PC-9 (cell line): ENCODE measurements around the gene PLAC1. TPM values are rescaled to one million over a fixed set of nuclear protein-coding genes. Genes with fewer than 3 reads are reported as not detected.

ENCODE experiments used
- BruUV-seq: library from RNA; stranded (reverse); fragments of 400-500 nt; replicated peaks from 2 replicates; lab custom pipeline; 2021; lab: Mats Ljungman, UMichigan
- CTCF ChIA-PET: fragments of 300-600 bp; sonication (Branson Sonifier 250); formaldehyde crosslinking; loops from one replicate; lab custom pipeline; 2022; ENCODE audit warnings: antibody characterized with exemption; lab: Charles Lee
- POLR2A ChIA-PET: fragments of 300-600 bp; sonication (Branson Sonifier 250); formaldehyde crosslinking; loops from one replicate; lab custom pipeline; 2022; ENCODE audit warnings: antibody characterized with exemption; ENCODE audit not compliant: unreplicated experiment; lab: Charles Lee
- DNase-seq, 2 experiments: peaks; one replicate each; pipeline versions ENCODE4 v3.0.0 to v3.0.0-alpha.2; 2015 to 2022; ENCODE audit warnings: mixed read lengths in 1 of 2
- H2AFZ ChIP-seq: fragments of 200-600 bp; sonication (generic); 2 replicates; pipeline ENCODE4 v1.8.1; 2017; ENCODE audit warnings: antibody characterized with exemption
- H3F3A ChIP-seq: fragments of 200-600 bp; sonication (generic); 2 replicates; pipeline ENCODE4 v1.8.1; 2017; ENCODE audit warnings: antibody characterized with exemption, mild to moderate bottlenecking, low read depth; ENCODE audit not compliant: insufficient read depth
- H3K27ac ChIP-seq: fragments of 200-600 bp; sonication (generic); 2 replicates; pipeline ENCODE4 v1.6.1; 2016; ENCODE audit warnings: mixed run types
- H3K27me3 ChIP-seq: fragments of 200-600 bp; sonication (generic); 2 replicates; pipeline ENCODE4 v1.6.1; 2016; ENCODE audit warnings: low read depth, mixed run types; ENCODE audit not compliant: insufficient read depth
- H3K36me3 ChIP-seq: fragments of 200-600 bp; sonication (generic); 2 replicates; pipeline ENCODE4 v1.6.1; 2016; ENCODE audit warnings: low read depth, mixed run types
- H3K4me1 ChIP-seq: fragments of 200-600 bp; sonication (generic); replicated peaks from 2 replicates; pipeline ENCODE4 v1.6.1; 2016; ENCODE audit warnings: mixed run types; ENCODE audit not compliant: insufficient read depth
- H3K4me2 ChIP-seq: fragments of 200-600 bp; sonication (generic); 2 replicates; pipeline ENCODE4 v1.6.1; 2017; ENCODE audit warnings: mixed run types
- H3K4me3 ChIP-seq: fragments of 200-600 bp; sonication (generic); 2 replicates; pipeline ENCODE4 v1.6.1; 2016; ENCODE audit warnings: mixed run types
- H3K79me2 ChIP-seq: fragments of 200-600 bp; sonication (generic); 2 replicates; pipeline ENCODE4 v1.6.1; 2017; ENCODE audit warnings: low read depth, mixed run types
- H3K9me2 ChIP-seq: fragments of 200-600 bp; sonication (generic); 2 replicates; pipeline ENCODE4 v1.8.1; 2017; ENCODE audit warnings: mild to moderate bottlenecking; ENCODE audit not compliant: insufficient read depth
- H3K9me3 ChIP-seq: fragments of 200-600 bp; sonication (generic); 2 replicates; pipeline ENCODE4 v1.8.1; 2016; ENCODE audit warnings: low read depth; ENCODE audit not compliant: insufficient read depth
- H4K20me1 ChIP-seq: fragments of 200-600 bp; sonication (generic); 2 replicates; pipeline ENCODE4 v1.8.1; 2017; ENCODE audit not compliant: insufficient read depth
- CTCF ChIP-seq: fragments of 200-600 bp; sonication (generic); conservative IDR thresholded peaks from 2 replicates; pipeline ENCODE4 v1.6.1; 2017; ENCODE audit warnings: mixed run types, antibody characterized with exemption, mild to moderate bottlenecking, moderate library complexity
- EZH2 ChIP-seq: fragments of 200-600 bp; sonication (generic); IDR thresholded peaks from 2 replicates; pipeline ENCODE4 v1.8.0; 2017; ENCODE audit warnings: antibody characterized with exemption, low read depth
- intact Hi-C: fragments of 100-400 bp; cut with micrococcal nuclease; formaldehyde crosslinking; loops from one replicate; pipeline ENCODE4 v1.10.0; 2022; ENCODE audit not compliant: unreplicated experiment
- total RNA-seq: library from RNA; stranded (reverse); gene quantifications from 2 replicates; pipeline ENCODE4 v1.2.3, GENCODE V29; 2021

PLAC1 gene
- total RNA-seq, 1 experiment from 2014 or later, result 2.1 TPM

- ChIA-PET CTCF (no interaction called here), POLR2A (no interaction called here)
- no peak overlapping the region for H2AFZ ChIP-seq
- no peak overlapping the region for H3K27ac ChIP-seq
- no peaks in the 10 kb centered on the region for H3K79me2 ChIP-seq
- no peak overlapping the region for H3K4me3 ChIP-seq
- TF ChIP-seq CTCF, result no peak
- TF ChIP-seq EZH2, result no peak
- no peaks in the 10 kb centered on the region for H3F3A ChIP-seq
- H3K9me3 ChIP-seq, result no peaks in the 10 kb centered on the region
- intact Hi-C loops, result no loop called here
- H4K20me1 ChIP-seq, result no peaks in the 10 kb centered on the region
- BruUV-seq, result no TSS peak
- H3K9me2 ChIP-seq, result no peaks in the 10 kb centered on the region
- H3K36me3 ChIP-seq, result no peaks in the 10 kb centered on the region
- no peak overlapping the region for H3K4me2 ChIP-seq
- DNase-seq, result no peak
- H3K27me3 ChIP-seq, result no peaks in the 10 kb centered on the region
- no peaks in the 10 kb centered on the region for H3K4me1 ChIP-seq
These were observed 25.9 kb downstream of the PLAC1 start for GRCh38 chrX:134632355-134632754.

- ChIA-PET CTCF (no interaction called here), POLR2A (interaction anchor here (0.6 kb wide), 1 partner anchor 19 kb away, joined by 4 read pairs; no protein-coding TSS in a partner anchor)
- Histone ChIP-seq H3F3A (no peaks in the 10 kb centered on the region), H3K27me3 (no peaks in the 10 kb centered on the region), H4K20me1 (no peaks in the 10 kb centered on the region), H3K79me2 (no peaks in the 10 kb centered on the region), H3K4me3 (no peak overlapping the region), H3K4me2 (no peak overlapping the region), H3K9me3 (no peaks in the 10 kb centered on the region), H2AFZ (no peak overlapping the region), H3K36me3 (no peaks in the 10 kb centered on the region), H3K27ac (no peak overlapping the region), H3K4me1 (no peaks in the 10 kb centered on the region), H3K9me2 (no peaks in the 10 kb centered on the region)
- no peak for TF ChIP-seq EZH2
- TF ChIP-seq CTCF, result no peak
- intact Hi-C loops, result no loop called here
- no TSS peak for BruUV-seq
- DNase-seq, result no peak
These were observed 26.6 kb downstream of the PLAC1 start for GRCh38 chrX:134631426-134632346.

GRCh38 chrX:134628663-134629062 lies 29.6 kb downstream of the PLAC1 start:
- intact Hi-C loops, result no loop called here
- CTCF ChIA-PET, result interaction anchor here (0.6 kb wide), 1 partner anchor 46 kb away, joined by 3 read pairs; no protein-coding TSS in a partner anchor

More at GRCh38 chrX:134628663-134629062, 29.6 kb downstream of the PLAC1 start:
- H3K9me2 ChIP-seq, result no peaks in the 10 kb centered on the region
- H3K9me3 ChIP-seq, result no peaks in the 10 kb centered on the region
- no peak for DNase-seq
- H4K20me1 ChIP-seq, result no peaks in the 10 kb centered on the region
- H3F3A ChIP-seq, result no peaks in the 10 kb centered on the region
- H3K27me3 ChIP-seq, result no peaks in the 10 kb centered on the region
- no peaks in the 10 kb centered on the region for H3K4me1 ChIP-seq
- no peaks in the 10 kb centered on the region for H3K79me2 ChIP-seq
- POLR2A ChIA-PET, result no interaction called here
- H3K4me2 ChIP-seq, result no peak overlapping the region
- no peak for TF ChIP-seq CTCF
- no peak for TF ChIP-seq EZH2
- no peak overlapping the region for H3K4me3 ChIP-seq
- no TSS peak for BruUV-seq
- no peak overlapping the region for H3K27ac ChIP-seq
- H3K36me3 ChIP-seq, result no peaks in the 10 kb centered on the region
- H2AFZ ChIP-seq, result no peak overlapping the region
